PC-3 (cell line): ENCODE results near the gene MTRF1. TPM values are rescaled to one million over a fixed set of nuclear protein-coding genes. Genes with fewer than 3 reads are reported as not detected.

Experiments
- ATAC-seq: fragments of 200-7000 bp; cut with Tn5 transposase; 2 replicates; pipeline ENCODE4 v1.9.1; 2020; ENCODE audit warnings: mild to moderate bottlenecking, moderate library complexity
- BruUV-seq: library from RNA; stranded (reverse); fragments of 400-500 nt; replicated peaks from 2 replicates; lab custom pipeline; 2021; lab: Mats Ljungman, UMichigan
- CTCF ChIA-PET: fragments of 300-600 bp; sonication (Branson Sonifier 250); formaldehyde crosslinking; loops from one replicate; lab custom pipeline; 2022; ENCODE audit warnings: antibody characterized with exemption; lab: Charles Lee
- POLR2A ChIA-PET: fragments of 300-600 bp; sonication (Branson Sonifier 250); formaldehyde crosslinking; loops from one replicate; lab custom pipeline; 2022; ENCODE audit warnings: antibody characterized with exemption; ENCODE audit not compliant: unreplicated experiment; lab: Charles Lee
- DNase-seq: peaks from one replicate; pipeline ENCODE4 v3.0.0-alpha.2; 2015
- H2AFZ ChIP-seq: fragments of 300-600 bp; sonication (generic); 2 replicates; pipeline ENCODE4 v1.6.0; 2016; ENCODE audit warnings: antibody characterized with exemption, low read length
- H3F3A ChIP-seq: fragments of 300-600 bp; sonication (generic); one replicate; pipeline ENCODE4 v1.6.0; 2017; ENCODE audit warnings: antibody characterized with exemption, low read length, control low read depth, mild to moderate bottlenecking; ENCODE audit not compliant: unreplicated experiment
- H3K27ac ChIP-seq: fragments of 300-600 bp; sonication (generic); 2 replicates; pipeline ENCODE4 v1.5.1; 2016; ENCODE audit warnings: mild to moderate bottlenecking, low read length
- H3K27me3 ChIP-seq: fragments of 300-600 bp; sonication (generic); 2 replicates; pipeline ENCODE4 v1.6.1; 2016; ENCODE audit warnings: low read length, mixed read lengths
- H3K36me3 ChIP-seq: fragments of 300-600 bp; sonication (generic); 2 replicates; pipeline ENCODE4 v1.6.1; 2016; ENCODE audit warnings: low read depth, mixed run types, low read length, mixed read lengths
- H3K4me1 ChIP-seq: fragments of 300-600 bp; sonication (generic); 2 replicates; pipeline ENCODE4 v1.5.1; 2016; ENCODE audit warnings: low read length; ENCODE audit not compliant: insufficient read depth
- H3K4me2 ChIP-seq: fragments of 300-600 bp; sonication (generic); 2 replicates; pipeline ENCODE4 v1.6.0; 2016; ENCODE audit warnings: low read length
- H3K4me3 ChIP-seq: fragments of 300-600 bp; sonication (generic); 2 replicates; pipeline ENCODE4 v1.5.1; 2016; ENCODE audit warnings: mild to moderate bottlenecking, low read length, mixed read lengths
- H3K79me2 ChIP-seq: fragments of 300-600 bp; sonication (generic); 2 replicates; pipeline ENCODE4 v1.6.1; 2017; ENCODE audit warnings: low read length, mixed read lengths
- H3K9ac ChIP-seq: fragments of 300-600 bp; sonication (generic); 2 replicates; pipeline ENCODE4 v1.6.0; 2016; ENCODE audit warnings: mild to moderate bottlenecking, low read length
- H3K9me2 ChIP-seq: fragments of 300-600 bp; sonication (generic); replicated peaks from 2 replicates; pipeline ENCODE4 v1.6.1; 2016; ENCODE audit warnings: mixed run types, low read length, mixed read lengths
- H3K9me3 ChIP-seq: fragments of 300-600 bp; sonication (generic); 2 replicates; pipeline ENCODE4 v1.6.1; 2016; ENCODE audit warnings: low read length, mixed read lengths
- H4K20me1 ChIP-seq: fragments of 300-600 bp; sonication (generic); 2 replicates; pipeline ENCODE4 v1.6.1; 2016; ENCODE audit warnings: low read length, mixed read lengths
- CTCF ChIP-seq: fragments of 300-600 bp; sonication (generic); conservative IDR thresholded peaks from 2 replicates; pipeline ENCODE4 v1.5.1; 2017; ENCODE audit warnings: antibody characterized with exemption, low read depth, mild to moderate bottlenecking, low read length
- EZH2 ChIP-seq: fragments of 300-600 bp; sonication (generic); IDR thresholded peaks from one replicate; pipeline ENCODE4 v1.6.1; 2017; ENCODE audit warnings: antibody characterized with exemption, mild to moderate bottlenecking, low read length; ENCODE audit not compliant: unreplicated experiment
- EZH2phosphoT487 ChIP-seq: fragments of 300-600 bp; sonication (generic); IDR thresholded peaks from 2 replicates; pipeline ENCODE4 v1.6.1; 2018; ENCODE audit warnings: mild to moderate bottlenecking, antibody characterized with exemption, low read length, borderline replicate concordance
- intact Hi-C: fragments of 100-400 bp; cut with micrococcal nuclease; formaldehyde crosslinking; loops from 2 replicates; pipeline ENCODE4 v1.9.0; 2023
- total RNA-seq: library from RNA; depleted of rRNA; stranded (reverse); fragments of >200 nt; gene quantifications from 2 replicates; pipeline ENCODE4 v1.2.3, GENCODE V29; 2014

The MTRF1 gene
- total RNA-seq, 1 experiment from 2014 or later, result 4.7 TPM

- DNase-seq (no peak), ATAC-seq (no peak)
- no peaks in the 10 kb centered on the region for H3K36me3 ChIP-seq
- no peak for TF ChIP-seq EZH2phosphoT487
- no peak for TF ChIP-seq EZH2
- no peak for TF ChIP-seq CTCF
- CTCF ChIA-PET, result no interaction called here
- POLR2A ChIA-PET, result no interaction called here
- no TSS peak for BruUV-seq
- no peaks in the 10 kb centered on the region for H3K79me2 ChIP-seq
- 0 out of 2 replicates have a peak, but pooled peaks cover 9% of the 10 kb centered on the region for H3K4me1 ChIP-seq
- H4K20me1 ChIP-seq, result no peaks in the 10 kb centered on the region
- no peak overlapping the region for H3K4me2 ChIP-seq
- H2AFZ ChIP-seq, result no peak overlapping the region
- no peaks in the 10 kb centered on the region for H3F3A ChIP-seq
- H3K9me2 ChIP-seq, result no peaks in the 10 kb centered on the region
- intact Hi-C loops, result no loop called here
- no peak overlapping the region for H3K4me3 ChIP-seq
- no peaks in the 10 kb centered on the region for H3K9me3 ChIP-seq
- H3K27ac ChIP-seq, result no peak overlapping the region
- no peaks in the 10 kb centered on the region for H3K27me3 ChIP-seq
- no peak overlapping the region for H3K9ac ChIP-seq
Observed at GRCh38 chr13:41182231-41182630, 81.1 kb downstream of the MTRF1 start.

GRCh38 chr13:41179593-41180250 lies 83.7 kb downstream of the MTRF1 start:
- CTCF ChIA-PET, result no interaction called here
- POLR2A ChIA-PET, result no interaction called here

More at GRCh38 chr13:41179593-41180250, 83.7 kb downstream of the MTRF1 start:
- DNase-seq, result peak; percentile 37
- 0 out of 2 replicates have a peak overlapping the region, but pooled peaks have one; percentile 17 for H3K27ac ChIP-seq
- H3K36me3 ChIP-seq, result peaks cover 5% of the 10 kb centered on the region; the same call in 1 of the 2 replicates
- ATAC-seq, result 0 out of 2 replicates have a peak, but pooled peaks have one; percentile 33
- no peak overlapping the region for H3K4me2 ChIP-seq
- BruUV-seq, result no TSS peak
- no peaks in the 10 kb centered on the region for H3K27me3 ChIP-seq
- no peaks in the 10 kb centered on the region for H3K9me2 ChIP-seq
- intact Hi-C loops, result no loop called here
- no peaks in the 10 kb centered on the region for H3K79me2 ChIP-seq
- H3K4me1 ChIP-seq, result 0 out of 2 replicates have a peak, but pooled peaks cover 9% of the 10 kb centered on the region
- no peak overlapping the region for H3K9ac ChIP-seq
- TF ChIP-seq EZH2, result no peak
- TF ChIP-seq EZH2phosphoT487, result no peak
- TF ChIP-seq CTCF, result no peak
- no peaks in the 10 kb centered on the region for H3F3A ChIP-seq
- H4K20me1 ChIP-seq, result no peaks in the 10 kb centered on the region
- no peak overlapping the region for H2AFZ ChIP-seq
- H3K9me3 ChIP-seq, result 0 out of 2 replicates have a peak, but pooled peaks cover 3% of the 10 kb centered on the region
- no peak overlapping the region for H3K4me3 ChIP-seq
